CD8-positive, alpha-beta memory T cell (primary cell): ENCODE data around the gene USP25. TPM values are rescaled to one million over a fixed set of nuclear protein-coding genes. Genes with fewer than 3 reads are reported as not detected.

Source experiments
- CTCF ChIA-PET: fragments of 350-600 bp; sonication (Branson Sonifier 250); formaldehyde crosslinking; loops from one replicate; lab custom pipeline; 2021; ENCODE audit warnings: antibody characterized with exemption; lab: Charles Lee
- POLR2A ChIA-PET: fragments of 350-600 bp; sonication (Branson Sonifier 250); formaldehyde crosslinking; loops from one replicate; lab custom pipeline; 2021; ENCODE audit warnings: antibody characterized with exemption; lab: Charles Lee
- DNase-seq, 5 donors: peaks; one replicate each; pipeline versions ENCODE4 v3.0.0 to v3.0.0-alpha.2; 2020 to 2022; ENCODE audit warnings: mixed read lengths in 1 of 5
- H3K27ac ChIP-seq: one replicate; pipeline ENCODE4 v1.7.0; 2013; ENCODE audit warnings: low read depth, mild to moderate bottlenecking, low read length, moderate library complexity
- H3K27me3 ChIP-seq: 2 replicates; pipeline ENCODE4 v1.7.0; 2013; ENCODE audit warnings: low read length, mild to moderate bottlenecking; ENCODE audit not compliant: insufficient read depth, poor library complexity, severe bottlenecking
- H3K36me3 ChIP-seq: 2 replicates; pipeline ENCODE4 v1.7.0; 2013; ENCODE audit warnings: mild to moderate bottlenecking, low read length, moderate library complexity; ENCODE audit not compliant: insufficient read depth
- H3K4me1 ChIP-seq: 2 replicates; pipeline ENCODE4 v1.7.0; 2013; ENCODE audit warnings: mild to moderate bottlenecking, low read length, moderate library complexity; ENCODE audit not compliant: insufficient read depth
- H3K4me3 ChIP-seq: 2 replicates; pipeline ENCODE4 v1.7.0; 2013; ENCODE audit warnings: mild to moderate bottlenecking, low read length
- H3K9me3 ChIP-seq: 2 replicates; pipeline ENCODE4 v1.7.0; 2013; ENCODE audit warnings: mild to moderate bottlenecking, low read length
- H3K27ac Mint-ChIP-seq, 8 donors: one replicate each; pipeline ENCODE4 v1.8.0; 2020 to 2021; ENCODE audit warnings: mixed read lengths in 8 of 8, mild to moderate bottlenecking in 6 of 8, inconsistent platforms in 3 of 8, moderate library complexity in 3 of 8
- H3K27me3 Mint-ChIP-seq, 2 donors: one replicate each; pipeline ENCODE4 v1.8.0; 2020 to 2021; ENCODE audit warnings: mixed read lengths in 2 of 2, mild to moderate bottlenecking in 1 of 2, moderate library complexity in 1 of 2
- H3K36me3 Mint-ChIP-seq, 3 donors: one replicate each; pipeline ENCODE4 v1.8.0; 2020 to 2021; ENCODE audit warnings: mixed read lengths in 3 of 3, inconsistent platforms in 1 of 3, mild to moderate bottlenecking in 1 of 3
- H3K4me1 Mint-ChIP-seq, 3 donors: one replicate each; pipeline ENCODE4 v1.8.0; 2020 to 2021; ENCODE audit warnings: mixed read lengths in 3 of 3, inconsistent platforms in 1 of 3, mild to moderate bottlenecking in 1 of 3
- H3K4me3 Mint-ChIP-seq, 7 donors: one replicate each; pipeline ENCODE4 v1.8.0; 2020 to 2021; ENCODE audit warnings: mixed read lengths in 7 of 7, mild to moderate bottlenecking in 6 of 7, moderate library complexity in 4 of 7, inconsistent platforms in 2 of 7
- H3K9me3 Mint-ChIP-seq, 5 donors: one replicate each; pipeline ENCODE4 v1.8.0; 2020 to 2022; ENCODE audit warnings: mixed read lengths in 5 of 5, mild to moderate bottlenecking in 3 of 5, moderate library complexity in 2 of 5, inconsistent platforms in 1 of 5
- polyA plus RNA-seq: library from polyadenylated mRNA; unstranded; fragments of 300-500 nt; fragmentation: Illumina TruSeq; gene quantifications from one replicate; pipeline ENCODE4 v1.2.3, GENCODE V29; 2021
- total RNA-seq, 2 experiments: library from RNA; stranded (reverse); gene quantifications; one replicate each; pipeline ENCODE4 v1.2.3, GENCODE V29; 2021

Gene USP25, protein sequence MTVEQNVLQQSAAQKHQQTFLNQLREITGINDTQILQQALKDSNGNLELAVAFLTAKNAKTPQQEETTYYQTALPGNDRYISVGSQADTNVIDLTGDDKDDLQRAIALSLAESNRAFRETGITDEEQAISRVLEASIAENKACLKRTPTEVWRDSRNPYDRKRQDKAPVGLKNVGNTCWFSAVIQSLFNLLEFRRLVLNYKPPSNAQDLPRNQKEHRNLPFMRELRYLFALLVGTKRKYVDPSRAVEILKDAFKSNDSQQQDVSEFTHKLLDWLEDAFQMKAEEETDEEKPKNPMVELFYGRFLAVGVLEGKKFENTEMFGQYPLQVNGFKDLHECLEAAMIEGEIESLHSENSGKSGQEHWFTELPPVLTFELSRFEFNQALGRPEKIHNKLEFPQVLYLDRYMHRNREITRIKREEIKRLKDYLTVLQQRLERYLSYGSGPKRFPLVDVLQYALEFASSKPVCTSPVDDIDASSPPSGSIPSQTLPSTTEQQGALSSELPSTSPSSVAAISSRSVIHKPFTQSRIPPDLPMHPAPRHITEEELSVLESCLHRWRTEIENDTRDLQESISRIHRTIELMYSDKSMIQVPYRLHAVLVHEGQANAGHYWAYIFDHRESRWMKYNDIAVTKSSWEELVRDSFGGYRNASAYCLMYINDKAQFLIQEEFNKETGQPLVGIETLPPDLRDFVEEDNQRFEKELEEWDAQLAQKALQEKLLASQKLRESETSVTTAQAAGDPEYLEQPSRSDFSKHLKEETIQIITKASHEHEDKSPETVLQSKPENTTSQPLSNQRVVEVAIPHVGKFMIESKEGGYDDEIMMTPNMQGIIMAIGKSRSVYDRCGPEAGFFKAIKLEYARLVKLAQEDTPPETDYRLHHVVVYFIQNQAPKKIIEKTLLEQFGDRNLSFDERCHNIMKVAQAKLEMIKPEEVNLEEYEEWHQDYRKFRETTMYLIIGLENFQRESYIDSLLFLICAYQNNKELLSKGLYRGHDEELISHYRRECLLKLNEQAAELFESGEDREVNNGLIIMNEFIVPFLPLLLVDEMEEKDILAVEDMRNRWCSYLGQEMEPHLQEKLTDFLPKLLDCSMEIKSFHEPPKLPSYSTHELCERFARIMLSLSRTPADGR
- total RNA-seq (10 to 100 TPM; 32.9 to 36.1 TPM), polyA plus RNA-seq (29.0 TPM)

GRCh38 chr21:15729674-15730483 is at the start of gene USP25:
USP25 (plus strand) TSS chr21:15729982; CDS start chr21:15730394, 412 bp downstream.
- CTCF ChIA-PET = interaction anchor here (0.7 to 1.0 kb wide), 2 partner anchors 88 to 1166 kb away, joined by 3 read pairs; no protein-coding TSS in a partner anchor
- POLR2A ChIA-PET = interaction anchor here (0.9 kb wide), 1 partner anchor 66 kb away, joined by 12 read pairs; no protein-coding TSS in a partner anchor

GRCh38 chr21:15682186-15682895 is 47.4 kb upstream of the USP25 start:
- Histone ChIP-seq H3K9me3 (no peaks in the 10 kb centered on the region), H3K27ac (no peak overlapping the region), H3K4me1 (no peaks in the 10 kb centered on the region), H3K36me3 (no peaks in the 10 kb centered on the region), H3K4me3 (no peak overlapping the region), H3K27me3 (no peaks in the 10 kb centered on the region)
- no peak for DNase-seq
- ChIA-PET POLR2A (no interaction called here), CTCF (no interaction called here)
- peaks cover 8 to 14% (median 14%) of the 10 kb centered on the region in 3 donors for H3K4me1 Mint-ChIP-seq
- no peaks in the 10 kb centered on the region for H3K9me3 Mint-ChIP-seq
- no peaks in the 10 kb centered on the region for H3K27me3 Mint-ChIP-seq
- H3K4me3 Mint-ChIP-seq = peak overlapping the region in 1 of 7 donors; percentile 44
- H3K27ac Mint-ChIP-seq = peak overlapping the region in 4 of 8 donors; percentile 8 to 96 (median 34)
- H3K36me3 Mint-ChIP-seq = no peaks in the 10 kb centered on the region

More at GRCh38 chr21:15729674-15730483, at the start of gene USP25:
- H3K4me3 ChIP-seq = peak within 1 kb of the TSS; percentile 75
- H3K4me1 ChIP-seq = peaks cover 32% of the 10 kb centered on the region
- H3K27me3 ChIP-seq = no peaks in the 10 kb centered on the region
- peak within 1 kb of the TSS; percentile 74 to 96 (median 92) for H3K27ac Mint-ChIP-seq
- peak; percentile 80 to 91 (median 85) for DNase-seq
- H3K4me1 Mint-ChIP-seq = peaks cover 24 to 44% (median 39%) of the 10 kb centered on the region in 3 donors
- no peaks in the 10 kb centered on the region for H3K36me3 ChIP-seq
- H3K27me3 Mint-ChIP-seq = peaks cover 3 to 4% of the 10 kb centered on the region in 2 donors
- H3K4me3 Mint-ChIP-seq = peak within 1 kb of the TSS; percentile 92 to 98 (median 97)
- H3K9me3 Mint-ChIP-seq = no peaks in the 10 kb centered on the region
- H3K36me3 Mint-ChIP-seq = peaks cover 0 to 7% (median 0%) of the 10 kb centered on the region in 3 donors
- no peaks in the 10 kb centered on the region for H3K9me3 ChIP-seq
- peak within 1 kb of the TSS; percentile 71 for H3K27ac ChIP-seq

DNA sequence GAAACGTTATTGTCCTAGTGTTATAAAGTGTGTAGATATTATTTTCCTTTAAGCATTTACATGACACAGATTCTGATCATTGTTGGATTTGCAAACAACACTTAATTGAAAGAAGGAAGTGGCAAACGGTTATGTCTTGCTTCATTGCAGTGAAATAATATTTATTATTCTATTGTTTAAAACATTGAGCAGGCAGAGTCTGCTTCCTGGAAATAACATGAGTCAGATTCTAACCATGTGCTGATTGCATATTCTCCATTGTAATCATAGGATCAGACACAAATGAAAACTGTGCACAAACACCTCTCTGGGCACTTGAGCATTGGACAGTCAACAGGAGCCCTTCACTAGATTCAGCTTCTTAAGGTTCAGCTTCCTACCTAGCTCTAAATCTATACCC is 46.8 kb upstream of the USP25 start:
- no peaks in the 10 kb centered on the region for H3K36me3 Mint-ChIP-seq
- CTCF ChIA-PET = no interaction called here
- POLR2A ChIA-PET = no interaction called here

DNA sequence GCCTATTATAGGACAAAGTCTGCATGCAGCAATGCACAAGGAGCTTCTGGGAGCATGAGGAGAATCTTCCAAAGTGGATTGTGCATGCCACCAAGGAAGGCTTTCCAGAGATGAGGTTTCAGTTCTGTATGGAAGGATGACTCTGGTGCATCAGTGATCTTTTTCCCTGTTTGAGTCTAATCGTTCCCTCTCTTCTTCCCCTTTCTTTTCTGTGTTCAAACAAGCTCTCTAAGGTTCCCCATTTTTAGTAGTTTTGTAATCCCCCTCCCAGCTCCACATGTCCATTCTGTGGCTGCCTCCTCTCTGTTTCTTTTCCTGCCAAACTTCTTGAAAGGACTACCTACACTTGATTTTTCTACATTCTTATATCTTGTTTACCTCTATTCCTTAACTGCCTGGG is 43.3 kb upstream of the USP25 start:
- H3K36me3 ChIP-seq = no peaks in the 10 kb centered on the region
- no peaks in the 10 kb centered on the region for H3K27me3 ChIP-seq
- CTCF ChIA-PET = interaction anchor here (1.1 kb wide), 1 partner anchor 107 kb away, joined by 3 read pairs; no protein-coding TSS in a partner anchor
- peaks cover 0 to 3% of the 10 kb centered on the region in 2 donors for H3K27me3 Mint-ChIP-seq
- H3K27ac ChIP-seq = no peak overlapping the region
- no peak for DNase-seq
- POLR2A ChIA-PET = no interaction called here
- peak overlapping the region in 1 of 8 donors; percentile 11 for H3K27ac Mint-ChIP-seq
- no peaks in the 10 kb centered on the region for H3K4me1 ChIP-seq
- no peaks in the 10 kb centered on the region for H3K36me3 Mint-ChIP-seq
- H3K4me3 ChIP-seq = no peak overlapping the region
- H3K9me3 ChIP-seq = no peaks in the 10 kb centered on the region
- H3K9me3 Mint-ChIP-seq = no peaks in the 10 kb centered on the region
- peaks cover 21 to 33% (median 30%) of the 10 kb centered on the region in 3 donors for H3K4me1 Mint-ChIP-seq
- no peak overlapping the region for H3K4me3 Mint-ChIP-seq

More for the DNA sequence above, 46.8 kb upstream of the USP25 start:
- Histone ChIP-seq H3K4me3 (no peak overlapping the region), H3K36me3 (no peaks in the 10 kb centered on the region), H3K4me1 (no peaks in the 10 kb centered on the region), H3K9me3 (no peaks in the 10 kb centered on the region), H3K27ac (no peak overlapping the region), H3K27me3 (no peaks in the 10 kb centered on the region)
- Mint-ChIP-seq H3K4me1 (peaks cover 8 to 19% (median 15%) of the 10 kb centered on the region in 3 donors), H3K27ac (no peak overlapping the region), H3K27me3 (no peaks in the 10 kb centered on the region), H3K4me3 (no peak overlapping the region), H3K9me3 (no peaks in the 10 kb centered on the region)
- DNase-seq = no peak

- Mint-ChIP-seq H3K4me1 (peaks cover 20 to 32% (median 28%) of the 10 kb centered on the region in 3 donors), H3K4me3 (no peak overlapping the region), H3K27ac (no peak overlapping the region), H3K27me3 (peaks cover 0 to 3% of the 10 kb centered on the region in 2 donors), H3K36me3 (no peaks in the 10 kb centered on the region), H3K9me3 (no peaks in the 10 kb centered on the region)
- POLR2A ChIA-PET = interaction anchor here (0.6 kb wide), 1 partner anchor 1826 kb away, joined by 3 read pairs; the partner anchor contains the start of gene CXADR
- Histone ChIP-seq H3K27me3 (no peaks in the 10 kb centered on the region), H3K4me3 (no peak overlapping the region), H3K27ac (no peak overlapping the region), H3K4me1 (no peaks in the 10 kb centered on the region), H3K9me3 (no peaks in the 10 kb centered on the region), H3K36me3 (no peaks in the 10 kb centered on the region)
- DNase-seq = no peak
- CTCF ChIA-PET = interaction anchor here (2.0 kb wide), 1 partner anchor 22 kb away, joined by 4 read pairs; no protein-coding TSS in a partner anchor
Measured at GRCh38 chr21:15687208-15687607, 42.6 kb upstream of the USP25 start.

GRCh38 chr21:15688016-15688415 is 41.8 kb upstream of the USP25 start:
- Histone ChIP-seq H3K4me1 (no peaks in the 10 kb centered on the region), H3K9me3 (no peaks in the 10 kb centered on the region), H3K27ac (no peak overlapping the region), H3K27me3 (no peaks in the 10 kb centered on the region), H3K4me3 (no peak overlapping the region), H3K36me3 (no peaks in the 10 kb centered on the region)
- ChIA-PET POLR2A (no interaction called here), CTCF (interaction anchor here (2.0 kb wide), 1 partner anchor 23 kb away, joined by 4 read pairs; no protein-coding TSS in a partner anchor)
- H3K27ac Mint-ChIP-seq = no peak overlapping the region
- peaks cover 2 to 3% of the 10 kb centered on the region in 2 donors for H3K27me3 Mint-ChIP-seq
- H3K4me1 Mint-ChIP-seq = peaks cover 15 to 27% (median 22%) of the 10 kb centered on the region in 3 donors
- peak overlapping the region in 2 of 7 donors; percentile 20 to 61 for H3K4me3 Mint-ChIP-seq
- DNase-seq = no peak
- no peaks in the 10 kb centered on the region for H3K9me3 Mint-ChIP-seq
- H3K36me3 Mint-ChIP-seq = no peaks in the 10 kb centered on the region
